HepG2 (cell line): ENCODE results near the gene HOXC11. TPM values are rescaled to one million over a fixed set of nuclear protein-coding genes. Genes with fewer than 3 reads are reported as not detected.
A peak's percentile ranks its signal among the peaks of the same experiment; 100 is the strongest.

Experiments used
- ATAC-seq: fragments of 200-7000 bp; cut with Tn5 transposase; 3 replicates; pipeline ENCODE4 v1.9.1; 2020; ENCODE audit warnings: mild to moderate bottlenecking, moderate library complexity
- BruUV-seq: library from RNA; stranded (reverse); fragments of 400-500 nt; replicated peaks from 2 replicates; lab custom pipeline; 2021; lab: Mats Ljungman, UMichigan
- CTCF ChIA-PET: fragments of 300-600 bp; formaldehyde crosslinking; extraction: SDS; loops from one replicate; lab custom pipeline; 2021; ENCODE audit warnings: low total read pairs, inconsistent platforms, low intra/inter-chr PET ratio; lab: Yijun Ruan, JAX
- POLR2A ChIA-PET: fragments of 350-600 bp; sonication (Branson Sonifier 250); formaldehyde crosslinking; loops from one replicate; lab custom pipeline; 2020; ENCODE audit warnings: antibody characterized with exemption, inconsistent platforms; lab: Yijun Ruan, JAX
- DNase-seq: peaks from one replicate; pipeline ENCODE4 v3.0.0-alpha.2; 2015; ENCODE audit warnings: low spot score
- FAIRE-seq: peaks from 3 replicates; lab custom pipeline; 2011; peaks lifted over from hg19 to GRCh38; lab: Jason Lieb, UNC
- H2AFZ ChIP-seq: one replicate; pipeline ENCODE4 v1.6.1; 2011; ENCODE audit warnings: low read length, inconsistent platforms
- H3K27ac ChIP-seq: fragments of 300-600 bp; 3 replicates; pipeline ENCODE4 v1.8.0; 2011; ENCODE audit warnings: mixed run types, mild to moderate bottlenecking, mixed read lengths, low read length, inconsistent platforms; ENCODE audit not compliant: insufficient read depth; ENCODE audit errors: extremely low read length
- H3K27me3 ChIP-seq, 2 experiments: fragments of 200-600 bp in 1 of 2; 2 replicates in 1 of 2; 3 replicates in 1 of 2; pipeline versions ENCODE4 v1.6.0 to v1.8.0; 2011; ENCODE audit warnings: low read length in 2 of 2, mild to moderate bottlenecking in 2 of 2, moderate library complexity in 2 of 2, inconsistent platforms in 1 of 2; ENCODE audit not compliant: insufficient read depth in 2 of 2, control insufficient read depth in 1 of 2
- H3K36me3 ChIP-seq, 2 experiments: fragments of 200-600 bp in 1 of 2; replicated peaks in 1 of 2; 2 replicates in 1 of 2; 3 replicates in 1 of 2; pipeline versions ENCODE4 v1.5.1 to v1.8.0; 2011; ENCODE audit warnings: low read length in 2 of 2, inconsistent platforms in 1 of 2; ENCODE audit not compliant: insufficient read depth in 2 of 2, control insufficient read depth in 1 of 2
- H3K4me1 ChIP-seq: 2 replicates; pipeline ENCODE4 v1.5.1; 2012; ENCODE audit warnings: low read length, inconsistent platforms; ENCODE audit not compliant: insufficient read depth
- H3K4me2 ChIP-seq: 2 replicates; pipeline ENCODE4 v1.6.0; 2011; ENCODE audit warnings: low read depth, low read length, inconsistent platforms
- H3K4me3 ChIP-seq, 3 experiments: fragments of 200-600 bp in 1 of 3; sonication (generic), shearing (Covaris generic) in 1 of 3; replicated peaks in 1 of 3; 2 replicates each; pipeline ENCODE4 v1.5.1; 2011 to 2016; ENCODE audit warnings: low read length in 3 of 3, inconsistent platforms in 2 of 3, low read depth in 2 of 3, mild to moderate bottlenecking in 2 of 3, control low read depth in 1 of 3, mixed read lengths in 1 of 3; ENCODE audit not compliant: insufficient read depth in 1 of 3
- H3K79me2 ChIP-seq: one replicate; pipeline ENCODE4 v1.6.1; 2011; ENCODE audit warnings: low read length, inconsistent platforms; ENCODE audit not compliant: insufficient read depth
- H3K9ac ChIP-seq: 2 replicates; pipeline ENCODE4 v1.6.0; 2011; ENCODE audit warnings: mild to moderate bottlenecking, low read depth, low read length, inconsistent platforms; ENCODE audit not compliant: insufficient read depth
- H3K9me3 ChIP-seq: 2 replicates; pipeline ENCODE4 v1.5.1; 2012; ENCODE audit warnings: mild to moderate bottlenecking, low read length
- H4K20me1 ChIP-seq: 2 replicates; pipeline ENCODE4 v1.6.0; 2011; ENCODE audit warnings: inconsistent platforms, mild to moderate bottlenecking, low read length, moderate library complexity; ENCODE audit not compliant: insufficient read depth
- EZH2 ChIP-seq: conservative IDR thresholded peaks from 2 replicates; pipeline ENCODE4 v1.6.1; 2012; ENCODE audit warnings: mild to moderate bottlenecking, low read depth, low read length, moderate library complexity
- MTF2 ChIP-seq: sonication (generic); formaldehyde crosslinking; IDR thresholded peaks from 2 replicates; pipeline ENCODE4 v1.5.0; 2020; ENCODE audit warnings: missing genetic modification reagents, borderline replicate concordance
- SNAPC2 ChIP-seq: sonication (generic); formaldehyde crosslinking; IDR thresholded peaks from 2 replicates; pipeline ENCODE4 v1.8.1; 2022; ENCODE audit warnings: mild to moderate bottlenecking, missing genetic modification reagents
- ZNF713 ChIP-seq: sonication (generic); formaldehyde crosslinking; IDR thresholded peaks from 2 replicates; pipeline ENCODE4 v1.4.0; 2020; ENCODE audit warnings: mild to moderate bottlenecking, missing genetic modification reagents
- WGBS: methylation state at CpG from one replicate; pipeline ENCODE4 v1.1.6; 2017; ENCODE audit warnings: low lambda C conversion rate; 5-methylcytosine and 5-hydroxymethylcytosine counted together
- in situ Hi-C: cut with HindIII; loops from 2 replicates; pipeline ENCODE4 v1.10.0; 2017; ENCODE audit warnings: low pct_unique_long_range_greater_than_20kb; ENCODE audit not compliant: extremely low pct_ligation_motif_present
- intact Hi-C: fragments of 100-400 bp; cut with micrococcal nuclease; formaldehyde crosslinking; loops from one replicate; pipeline ENCODE4 v1.10.0; 2022; ENCODE audit not compliant: unreplicated experiment
- polyA plus RNA-seq, 8 experiments: library from polyadenylated mRNA; depleted of rRNA in 3 of 8; stranded (reverse) in 7 of 8; unstranded in 1 of 8; fragments of >200 nt; fragmentation: Illumina TruSeq in 4 of 8; extraction: Trizol in 4 of 8; gene quantifications; 2 replicates each; pipeline versions ENCODE4 v1.2.1 to v1.2.3, GENCODE V29; 2011 to 2016; ENCODE audit warnings: low read depth in 4 of 8, missing spikeins in 1 of 8, mixed read lengths in 1 of 8; ENCODE audit not compliant: insufficient read depth in 1 of 8
- total RNA-seq, 5 experiments: library from RNA; depleted of rRNA; stranded (reverse); fragments of >200 nt; fragmentation: Illumina TruSeq; extraction: Trizol; gene quantifications; 2 replicates each; pipeline ENCODE4 v1.2.3, GENCODE V29; 2016; ENCODE audit warnings: low read depth in 1 of 5
- TF ChIP-seq, protein P1 (sequence below): sonication (generic); formaldehyde crosslinking; IDR thresholded peaks from 2 replicates; pipeline ENCODE4 v1.4.0; 2020; ENCODE audit warnings: mild to moderate bottlenecking, missing genetic modification reagents
- TF ChIP-seq, protein P2 (sequence below): sonication (generic); formaldehyde crosslinking; IDR thresholded peaks from 2 replicates; pipeline ENCODE4 v1.5.0; 2020; ENCODE audit warnings: mild to moderate bottlenecking, missing genetic modification reagents, borderline replicate concordance

The HOXC11 gene
- total and polyA plus RNA-seq, 2 of the 13 experiments (the other 11 are each of a cell fraction or from before 2014, with no cell fraction given) = not detected

DNA sequence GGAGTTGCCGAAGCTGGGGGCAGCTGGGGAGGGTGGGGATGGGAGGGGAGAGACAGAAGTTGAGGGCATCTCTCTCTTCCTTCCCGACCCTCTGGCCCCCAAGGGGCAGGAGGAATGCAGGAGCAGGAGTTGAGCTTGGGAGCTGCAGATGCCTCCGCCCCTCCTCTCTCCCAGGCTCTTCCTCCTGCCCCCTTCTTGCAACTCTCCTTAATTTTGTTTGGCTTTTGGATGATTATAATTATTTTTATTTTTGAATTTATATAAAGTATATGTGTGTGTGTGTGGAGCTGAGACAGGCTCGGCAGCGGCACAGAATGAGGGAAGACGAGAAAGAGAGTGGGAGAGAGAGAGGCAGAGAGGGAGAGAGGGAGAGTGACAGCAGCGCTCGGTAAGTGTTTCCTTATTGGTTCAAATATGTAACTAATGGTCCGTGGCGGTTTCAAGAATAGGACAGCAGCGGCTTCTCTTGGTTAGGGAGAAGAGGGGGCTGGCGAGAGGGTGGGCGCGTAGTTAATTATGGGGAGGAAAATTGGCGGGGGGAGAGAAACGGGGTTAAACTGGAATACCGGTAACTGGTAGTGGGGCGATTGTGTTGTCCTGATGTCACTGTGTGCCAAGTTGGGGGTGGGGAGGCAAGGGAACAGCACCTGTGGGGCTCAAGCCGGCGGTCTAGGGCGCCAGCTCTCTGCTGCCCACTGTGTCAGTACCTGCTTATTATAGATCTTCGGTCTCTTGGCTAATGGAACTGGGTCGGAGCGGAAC lies 44.3 kb downstream of the HOXC11 start:
- H3K36me3 ChIP-seq = no peaks in the 10 kb centered on the region
- CTCF ChIA-PET = no interaction called here
- peak overlapping the region; percentile 63 for H2AFZ ChIP-seq
- no peaks in the 10 kb centered on the region for H4K20me1 ChIP-seq
- no peaks in the 10 kb centered on the region for H3K79me2 ChIP-seq
- H3K9ac ChIP-seq = no peak overlapping the region
- H3K27ac ChIP-seq = no peak overlapping the region
- intact Hi-C loops = no loop called here
- ATAC-seq = peak; percentile 79
- peaks cover 7 to 59% of the 10 kb centered on the region in 2 experiments for H3K27me3 ChIP-seq
- WGBS = 22% methylated on average over 20 of the region's 24 CpGs
- no peak for DNase-seq
- TF ChIP-seq, protein P1, sequence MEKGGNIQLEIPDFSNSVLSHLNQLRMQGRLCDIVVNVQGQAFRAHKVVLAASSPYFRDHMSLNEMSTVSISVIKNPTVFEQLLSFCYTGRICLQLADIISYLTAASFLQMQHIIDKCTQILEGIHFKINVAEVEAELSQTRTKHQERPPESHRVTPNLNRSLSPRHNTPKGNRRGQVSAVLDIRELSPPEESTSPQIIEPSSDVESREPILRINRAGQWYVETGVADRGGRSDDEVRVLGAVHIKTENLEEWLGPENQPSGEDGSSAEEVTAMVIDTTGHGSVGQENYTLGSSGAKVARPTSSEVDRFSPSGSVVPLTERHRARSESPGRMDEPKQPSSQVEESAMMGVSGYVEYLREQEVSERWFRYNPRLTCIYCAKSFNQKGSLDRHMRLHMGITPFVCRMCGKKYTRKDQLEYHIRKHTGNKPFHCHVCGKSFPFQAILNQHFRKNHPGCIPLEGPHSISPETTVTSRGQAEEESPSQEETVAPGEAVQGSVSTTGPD (CRISPR knock-in tag) = no peak
- TF ChIP-seq ZNF713 (CRISPR knock-in tag) (no peak), MTF2 (CRISPR knock-in tag) (no peak), EZH2 (peak; percentile 66; the same call in 1 of the 2 replicates), SNAPC2 (CRISPR knock-in tag) (no peak)
- TF ChIP-seq, protein P2, sequence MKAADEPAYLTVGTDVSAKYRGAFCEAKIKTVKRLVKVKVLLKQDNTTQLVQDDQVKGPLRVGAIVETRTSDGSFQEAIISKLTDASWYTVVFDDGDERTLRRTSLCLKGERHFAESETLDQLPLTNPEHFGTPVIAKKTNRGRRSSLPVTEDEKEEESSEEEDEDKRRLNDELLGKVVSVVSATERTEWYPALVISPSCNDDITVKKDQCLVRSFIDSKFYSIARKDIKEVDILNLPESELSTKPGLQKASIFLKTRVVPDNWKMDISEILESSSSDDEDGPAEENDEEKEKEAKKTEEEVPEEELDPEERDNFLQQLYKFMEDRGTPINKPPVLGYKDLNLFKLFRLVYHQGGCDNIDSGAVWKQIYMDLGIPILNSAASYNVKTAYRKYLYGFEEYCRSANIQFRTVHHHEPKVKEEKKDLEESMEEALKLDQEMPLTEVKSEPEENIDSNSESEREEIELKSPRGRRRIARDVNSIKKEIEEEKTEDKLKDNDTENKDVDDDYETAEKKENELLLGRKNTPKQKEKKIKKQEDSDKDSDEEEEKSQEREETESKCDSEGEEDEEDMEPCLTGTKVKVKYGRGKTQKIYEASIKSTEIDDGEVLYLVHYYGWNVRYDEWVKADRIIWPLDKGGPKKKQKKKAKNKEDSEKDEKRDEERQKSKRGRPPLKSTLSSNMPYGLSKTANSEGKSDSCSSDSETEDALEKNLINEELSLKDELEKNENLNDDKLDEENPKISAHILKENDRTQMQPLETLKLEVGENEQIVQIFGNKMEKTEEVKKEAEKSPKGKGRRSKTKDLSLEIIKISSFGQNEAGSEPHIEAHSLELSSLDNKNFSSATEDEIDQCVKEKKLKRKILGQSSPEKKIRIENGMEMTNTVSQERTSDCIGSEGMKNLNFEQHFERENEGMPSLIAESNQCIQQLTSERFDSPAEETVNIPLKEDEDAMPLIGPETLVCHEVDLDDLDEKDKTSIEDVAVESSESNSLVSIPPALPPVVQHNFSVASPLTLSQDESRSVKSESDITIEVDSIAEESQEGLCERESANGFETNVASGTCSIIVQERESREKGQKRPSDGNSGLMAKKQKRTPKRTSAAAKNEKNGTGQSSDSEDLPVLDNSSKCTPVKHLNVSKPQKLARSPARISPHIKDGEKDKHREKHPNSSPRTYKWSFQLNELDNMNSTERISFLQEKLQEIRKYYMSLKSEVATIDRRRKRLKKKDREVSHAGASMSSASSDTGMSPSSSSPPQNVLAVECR (CRISPR knock-in tag) = 0 out of 2 replicates have a peak, but pooled peaks have one; percentile 24
- TF ChIP-seq, all 625 proteins: peak for 2
- Histone ChIP-seq H3K4me2 (peak overlapping the region; percentile 81), H3K4me3 (peak overlapping the region; percentile 49 to 69 (median 60)), H3K4me1 (peaks cover 5% of the 10 kb centered on the region; the same call in 1 of the 2 replicates), H3K9me3 (no peaks in the 10 kb centered on the region)
- POLR2A ChIA-PET = interaction anchor here (0.8 kb wide), 1 partner anchor 8 kb away, joined by 3 read pairs; the partner anchor contains the start of gene HOXC8
- BruUV-seq = no TSS peak
- FAIRE-seq = no peak
- in situ Hi-C loops = loop anchor here (10.0 kb wide), 1 partner anchor 348 kb away; the partner anchor contains the start of gene GPR84
